ENCODE results near the gene NCEH1.
"Not testable (repeated sequence)": the region's sequence is repeated elsewhere in the genome, so short reads cannot be mapped to it uniquely, and the experiment has no call there.

NCEH1 gene

DNA sequence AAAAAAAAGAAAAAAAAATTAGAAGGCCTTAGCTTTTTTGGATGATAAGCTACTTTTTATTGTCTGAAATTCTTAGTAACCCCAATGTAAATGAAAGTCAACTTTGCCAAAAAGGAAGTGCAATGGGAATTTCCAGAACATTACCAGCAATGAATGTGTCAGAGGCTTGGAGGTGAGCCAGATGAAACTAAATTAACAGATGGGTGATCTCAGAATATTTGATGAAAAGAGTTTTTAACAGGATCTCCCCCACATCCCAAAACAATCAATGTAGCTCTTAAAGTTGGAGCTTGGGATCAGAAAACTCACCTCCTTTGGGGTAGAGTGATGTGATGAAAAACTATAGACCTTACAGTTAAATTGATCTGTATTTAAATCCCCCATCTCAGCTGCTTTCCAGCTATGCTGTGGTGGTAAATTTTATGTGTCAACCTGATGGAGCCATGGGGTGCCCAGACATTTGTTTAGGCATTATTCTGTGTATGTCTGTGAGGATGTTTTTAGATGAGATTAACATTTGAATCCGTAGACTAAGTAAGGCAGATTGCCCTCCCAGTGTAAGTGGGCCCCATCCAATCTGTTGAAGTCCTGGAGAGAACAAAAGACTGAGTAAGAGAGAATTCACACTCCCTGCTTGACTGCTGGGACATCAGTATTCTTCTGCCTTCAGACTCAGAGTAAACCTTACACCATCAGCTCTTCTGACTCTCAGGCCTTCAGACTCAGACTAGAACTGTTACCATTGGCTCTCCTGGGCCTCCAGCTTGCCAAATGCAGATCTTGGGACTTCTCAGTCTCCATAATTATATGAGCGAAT lies 103.4 kb downstream of the NCEH1 start:
- DNase-seq = peak; percentile 81

DNA sequence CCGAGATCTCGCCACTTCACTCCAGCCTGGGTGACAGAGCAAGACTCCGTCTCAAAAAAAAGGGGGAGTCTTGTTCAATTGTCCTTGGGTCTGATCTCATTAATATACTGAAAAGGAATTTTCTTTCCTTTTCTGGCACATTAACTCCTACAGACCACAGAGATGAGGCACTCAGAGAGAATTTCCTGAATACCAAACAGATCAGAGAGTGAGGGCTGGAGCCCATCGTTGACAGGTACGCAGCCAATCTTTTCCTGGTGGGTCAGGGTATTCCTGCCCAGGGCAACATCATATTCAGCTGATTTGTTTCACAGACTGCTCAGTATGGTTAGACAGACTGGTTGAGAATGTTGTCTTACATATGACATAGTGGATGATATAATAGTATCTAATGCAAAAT lies 104.8 kb downstream of the NCEH1 start:
- DNase-seq = peak; percentile 98

DNA sequence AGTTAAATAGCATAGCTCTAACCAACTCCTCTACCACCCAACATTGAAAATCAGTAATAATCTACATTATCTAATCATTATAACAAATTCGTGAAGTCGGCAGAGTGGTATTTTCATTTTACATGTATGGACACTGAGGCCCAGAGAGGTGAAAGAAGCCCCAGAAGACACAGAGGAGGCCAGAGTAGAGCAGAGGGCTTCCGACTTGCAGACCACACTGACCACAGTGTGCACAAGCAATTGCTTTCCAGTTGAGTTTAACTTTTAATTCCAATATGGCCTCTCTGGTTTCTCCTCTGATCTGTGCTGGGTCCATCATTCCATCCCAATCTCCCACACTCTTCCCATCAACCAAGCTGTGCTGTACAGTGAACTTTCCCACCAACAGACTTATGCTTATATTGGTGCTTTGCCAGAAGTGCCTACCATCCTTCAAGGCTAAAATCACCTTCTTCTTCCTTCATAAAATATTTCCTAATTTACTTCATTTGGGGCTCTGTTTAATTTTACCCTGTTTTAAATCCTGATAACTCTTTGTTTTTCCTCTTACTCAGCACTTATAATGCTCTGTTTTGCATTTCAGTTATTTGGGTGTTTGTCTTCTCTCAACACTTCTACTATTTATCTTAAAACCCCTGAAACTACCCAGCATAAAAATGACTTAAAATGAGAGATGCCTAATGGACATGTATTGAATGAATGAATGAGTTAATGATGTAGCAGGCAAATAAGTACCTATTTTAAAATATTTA lies 105.8 kb downstream of the NCEH1 start:
- DNase-seq = no peak

GRCh38 chr3:172601066-172601832 lies 109.6 kb downstream of the NCEH1 start:
- DNase-seq = no peak

DNA sequence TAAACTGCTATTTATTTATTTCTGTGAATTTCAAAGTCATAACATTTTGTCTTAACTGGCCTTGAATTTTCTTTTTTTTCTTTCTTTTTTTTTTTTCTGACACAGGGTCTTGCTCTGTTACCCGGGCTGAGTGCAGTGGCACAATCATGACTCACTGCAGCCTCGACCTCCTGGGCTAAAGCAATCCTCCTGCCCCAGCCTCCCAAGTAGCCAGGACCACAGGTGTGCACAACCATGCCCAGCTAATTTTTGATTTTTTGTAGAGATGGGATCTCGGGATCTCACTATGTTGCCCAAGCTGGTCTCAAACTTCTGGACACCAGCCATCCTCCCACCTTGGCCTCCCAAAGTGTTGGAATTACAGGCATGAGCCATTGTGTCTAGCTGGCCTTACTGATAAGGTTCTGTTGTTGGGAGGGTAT lies 110.2 kb downstream of the NCEH1 start:
- no peak for DNase-seq

- DNase-seq = no peak
Observed at GRCh38 chr3:172598904-172599303, 112.0 kb downstream of the NCEH1 start.

- no peak for DNase-seq
Observed at GRCh38 chr3:172596394-172596706, 114.5 kb downstream of the NCEH1 start.

DNA sequence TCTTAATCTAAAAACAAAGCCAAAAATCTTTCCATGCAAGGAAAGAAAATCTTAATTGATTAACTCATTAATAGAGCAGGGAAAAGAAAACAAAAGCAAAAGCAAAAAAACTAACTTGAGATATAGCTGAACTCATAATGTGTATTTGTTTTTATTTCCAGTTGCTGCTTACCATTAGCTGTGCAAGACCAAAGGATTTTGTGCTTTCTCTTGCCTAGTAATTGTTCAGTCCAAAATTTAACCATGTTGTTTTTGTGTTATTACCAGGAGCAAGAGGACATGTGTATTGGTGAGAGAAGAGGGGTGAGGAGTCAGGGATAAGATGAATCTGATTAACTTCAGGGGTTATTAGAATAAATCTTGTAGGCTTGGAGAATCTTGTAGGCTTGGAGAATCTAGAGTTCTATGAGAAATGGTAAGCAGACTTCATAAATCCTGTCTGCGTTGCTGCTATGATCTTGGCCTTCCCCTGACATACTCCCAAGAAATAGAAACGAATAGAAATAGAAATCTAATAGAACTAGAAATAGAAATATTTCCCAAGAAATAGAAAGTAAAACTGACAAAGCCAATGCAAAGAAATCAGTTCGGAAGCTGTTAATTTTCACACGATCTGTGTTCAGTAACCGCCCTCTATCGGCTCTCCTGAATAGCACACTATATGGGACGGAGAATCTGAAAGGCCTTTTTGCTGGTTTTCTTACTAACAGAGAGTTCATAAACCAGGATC lies 115.0 kb downstream of the NCEH1 start:
- peak; percentile 66 for DNase-seq

DNA sequence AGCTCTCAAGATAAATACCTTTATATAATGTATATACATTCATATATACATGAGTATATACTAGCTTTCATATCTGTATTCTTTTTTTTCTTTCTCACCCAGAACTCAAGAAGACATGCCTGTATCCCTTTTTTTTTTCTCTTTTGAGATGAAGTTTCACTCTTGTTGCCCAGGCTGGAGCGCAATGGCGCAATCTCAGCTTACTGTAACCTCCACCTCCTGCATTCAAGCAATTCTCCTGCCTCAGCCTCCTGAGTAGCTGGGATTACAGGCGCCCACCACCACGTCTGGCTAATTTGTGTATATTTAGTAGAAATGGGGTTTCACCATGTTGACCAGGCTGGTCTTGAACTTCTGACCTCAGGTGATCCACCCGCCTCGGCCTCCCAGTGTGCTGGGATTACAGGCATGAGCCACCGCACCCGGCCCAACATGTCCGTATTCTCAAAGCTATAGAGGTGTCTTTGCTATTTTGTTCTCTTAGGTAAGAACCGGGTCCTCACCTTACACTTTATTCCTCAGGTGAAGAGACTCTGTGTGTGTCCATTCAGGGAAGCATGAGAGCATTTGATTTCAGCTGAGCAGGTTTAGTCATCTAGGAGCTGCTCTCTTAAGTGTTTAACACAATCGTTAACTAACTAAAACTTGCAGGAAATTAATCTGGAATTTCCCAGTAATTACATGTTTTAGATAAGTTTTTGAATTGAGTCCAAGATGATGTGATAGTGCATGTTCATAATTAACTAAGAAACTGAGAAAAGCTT lies 115.8 kb downstream of the NCEH1 start:
- DNase-seq = not testable (repeated sequence)

- DNase-seq = no peak
Observed at GRCh38 chr3:172592898-172593669, 117.8 kb downstream of the NCEH1 start.

GRCh38 chr3:172591876-172592771 lies 118.7 kb downstream of the NCEH1 start:
- DNase-seq = no peak

- no peak for DNase-seq
Observed at GRCh38 chr3:172591125-172591605, 119.7 kb downstream of the NCEH1 start.

DNA sequence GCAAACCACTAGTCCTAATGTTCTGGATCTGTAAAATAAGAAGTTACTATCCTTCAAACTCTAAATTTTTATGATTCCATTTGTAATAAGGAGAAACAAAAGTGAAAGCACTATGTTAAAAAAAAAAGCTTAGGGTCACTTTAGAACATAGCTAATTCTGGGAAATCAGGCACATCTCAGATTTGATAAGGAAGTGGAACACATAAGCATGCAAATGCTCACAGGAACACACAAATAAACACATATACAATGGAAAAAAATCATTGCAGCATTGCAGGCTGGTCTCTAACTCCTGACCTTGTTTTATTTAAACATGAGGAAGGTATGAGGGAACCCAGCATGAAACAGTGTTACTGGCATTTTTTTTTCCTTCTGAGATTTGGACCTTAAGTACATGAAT lies 124.4 kb downstream of the NCEH1 start:
- DNase-seq = no peak

DNA sequence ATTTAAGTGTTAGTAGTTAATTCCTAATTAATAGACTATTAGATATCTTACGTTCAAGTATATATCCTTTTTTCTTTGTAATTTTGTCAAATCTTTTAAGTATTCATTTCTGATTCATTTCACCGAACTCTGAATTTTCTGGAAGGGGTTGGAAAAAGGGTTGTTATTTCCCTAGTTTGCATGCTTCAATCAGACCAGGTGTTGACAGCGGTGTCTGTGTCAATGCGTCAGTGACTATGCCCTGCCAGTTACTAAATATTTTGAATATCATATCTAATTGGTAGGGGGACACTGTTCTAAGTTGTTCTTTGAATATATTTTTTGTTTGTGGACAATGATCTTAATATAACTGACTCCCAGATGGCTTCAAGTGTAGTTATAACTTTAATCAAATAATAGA lies 124.9 kb downstream of the NCEH1 start:
- no peak for DNase-seq

DNA sequence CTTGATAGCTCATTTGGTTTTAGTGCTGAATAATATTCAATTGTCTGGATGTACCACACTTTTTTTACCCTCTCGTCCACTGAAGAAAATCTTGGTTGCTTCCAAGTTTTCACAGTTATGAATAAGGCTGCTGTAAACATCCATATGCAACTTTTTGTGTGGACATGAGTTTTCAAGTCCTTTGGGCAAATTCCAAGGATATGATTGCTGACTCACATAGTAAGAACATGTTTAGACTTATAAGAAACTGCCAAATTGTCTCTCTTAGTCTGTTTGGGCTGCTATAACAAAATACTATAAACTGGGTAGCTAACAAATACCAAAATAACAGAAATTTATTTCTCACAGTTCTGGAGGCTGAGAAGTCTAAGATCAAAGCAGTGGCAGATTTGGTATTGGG lies 128.2 kb downstream of the NCEH1 start:
- DNase-seq = no peak

- no peak for DNase-seq
Observed at GRCh38 chr3:172581757-172582166, 129.1 kb downstream of the NCEH1 start.

DNA sequence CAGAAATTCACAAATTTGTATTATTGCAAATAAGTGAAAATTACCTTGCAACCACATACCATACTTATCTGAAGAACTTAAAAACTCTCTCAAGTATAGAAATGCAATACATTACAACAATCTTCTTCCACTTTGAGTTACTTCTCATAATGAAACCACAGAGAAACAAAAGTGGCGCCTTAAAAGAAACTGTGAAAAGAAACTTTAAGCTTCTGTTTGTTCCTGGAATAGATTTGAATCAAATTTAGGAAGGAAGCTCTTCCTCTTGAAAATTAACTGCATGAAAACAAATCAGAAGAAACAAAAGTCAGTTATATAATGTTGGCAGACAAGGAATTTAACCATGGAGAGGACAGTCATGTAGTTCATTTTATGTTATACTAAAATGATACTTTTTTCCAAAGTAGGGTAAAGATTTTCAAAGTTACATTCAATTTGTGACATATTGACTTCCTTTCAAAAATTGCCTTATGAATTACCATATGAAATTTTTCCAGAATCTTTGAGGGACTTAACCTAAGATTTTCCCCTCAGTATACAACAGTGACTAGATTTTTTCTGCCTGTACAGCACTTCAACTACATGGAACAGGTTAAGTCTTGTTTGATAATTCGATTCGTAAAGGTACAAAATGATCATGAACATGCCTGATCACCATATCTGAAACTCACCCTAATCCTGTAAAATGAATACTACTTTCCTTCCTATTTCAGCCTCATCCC lies 130.0 kb downstream of the NCEH1 start:
- DNase-seq = no peak
